Measurements from ENCODE around the gene HSD3B1.
A peak's percentile ranks its signal among the peaks of the same experiment; 100 is the strongest.
"Not testable (repeated sequence)": the region's sequence is repeated elsewhere in the genome, so short reads cannot be mapped to it uniquely, and the experiment has no call there.

HSD3B1 gene

DNA sequence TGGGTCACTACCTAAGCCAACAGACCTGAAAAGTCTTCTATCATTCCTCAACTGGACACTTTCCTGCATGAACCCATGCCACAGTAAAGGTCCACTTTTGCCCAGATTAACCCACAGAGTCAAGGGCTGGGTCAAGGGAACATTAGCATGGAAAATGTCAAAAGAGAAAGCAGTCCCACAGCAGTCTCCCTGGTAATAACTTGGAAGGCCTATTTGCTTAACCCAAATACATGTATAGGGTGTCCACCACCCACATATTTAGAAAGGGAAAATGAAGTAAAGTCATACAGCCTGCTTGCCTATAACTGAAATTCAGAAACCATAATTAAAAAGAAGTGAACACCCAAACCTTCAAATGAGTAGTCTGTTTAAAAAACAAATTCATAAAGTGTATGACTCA is 16.1 kb upstream of the HSD3B1 start:
- no peak for DNase-seq (ENCODE audit: low read depth, low spot score)

GRCh38 chr1:119492763-119493162 is 14.2 kb upstream of the HSD3B1 start:
- no peak for DNase-seq (ENCODE audit: low read depth, low spot score)

DNA sequence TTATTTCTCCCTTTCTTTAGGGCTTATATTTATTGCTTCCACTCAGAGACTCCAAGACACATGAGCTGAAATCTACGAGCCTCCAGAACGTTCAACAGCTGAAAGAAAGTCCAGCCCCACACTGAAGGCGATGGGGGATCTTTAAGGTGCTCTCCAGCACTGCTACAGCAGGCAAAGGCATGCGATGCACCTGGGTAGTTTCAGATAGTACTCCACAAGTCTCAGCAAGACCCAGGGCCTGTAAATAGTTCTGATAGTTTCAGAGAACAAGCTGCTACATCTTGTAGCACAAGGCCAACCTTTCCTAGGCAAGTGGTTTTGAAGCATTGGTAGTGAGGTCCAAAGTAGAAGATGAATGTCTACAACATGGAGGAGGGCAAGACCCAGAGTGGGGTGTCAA is 2.2 kb upstream of the HSD3B1 start:
- DNase-seq (ENCODE audit: low read depth, low spot score), result no peak

DNA sequence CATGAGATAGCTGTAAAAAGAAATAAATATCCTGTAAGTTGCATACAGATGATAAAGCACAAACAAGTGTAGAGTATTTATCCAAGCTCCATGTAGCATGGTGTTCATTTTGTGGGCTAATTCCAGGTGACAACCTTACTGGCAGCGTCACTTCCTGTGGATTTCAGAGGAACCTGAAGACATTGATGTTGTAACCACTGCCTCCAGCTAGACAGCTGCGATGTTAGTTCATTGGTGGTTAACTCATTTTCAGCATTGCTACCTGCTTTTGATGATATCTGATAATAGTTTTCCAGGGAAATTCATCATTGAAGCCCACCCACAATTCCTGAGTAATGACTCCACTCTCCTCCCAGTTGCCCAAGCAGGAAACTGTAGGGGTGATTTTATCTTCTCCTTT is 3.0 kb downstream of the HSD3B1 start:
- no peak for DNase-seq (ENCODE audit: low read depth, low spot score)

DNA sequence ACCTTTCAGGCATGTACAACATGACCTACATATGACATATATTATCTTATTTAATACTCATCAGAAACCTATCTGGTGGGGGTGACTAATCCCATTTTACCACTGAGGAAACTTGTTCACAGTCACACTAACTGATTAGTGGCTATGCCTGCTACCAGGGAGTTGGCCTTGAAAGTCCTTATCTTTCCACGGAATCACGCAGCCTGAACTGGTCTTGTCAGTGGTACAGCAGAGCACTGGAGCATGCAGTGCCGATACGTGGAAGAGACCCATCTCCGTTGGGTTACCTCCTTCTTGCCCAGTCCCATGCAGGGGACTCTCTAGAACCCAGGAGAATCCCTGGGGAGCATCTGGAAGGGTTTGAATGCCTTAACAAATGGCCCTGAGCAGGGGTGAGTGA is 8.2 kb downstream of the HSD3B1 start:
- DNase-seq (ENCODE audit: low read depth, low spot score), result no peak

- no peak for DNase-seq (ENCODE audit: low read depth, low spot score)
Observed at GRCh38 chr1:119516247-119516646, 9.2 kb downstream of the HSD3B1 start.

DNA sequence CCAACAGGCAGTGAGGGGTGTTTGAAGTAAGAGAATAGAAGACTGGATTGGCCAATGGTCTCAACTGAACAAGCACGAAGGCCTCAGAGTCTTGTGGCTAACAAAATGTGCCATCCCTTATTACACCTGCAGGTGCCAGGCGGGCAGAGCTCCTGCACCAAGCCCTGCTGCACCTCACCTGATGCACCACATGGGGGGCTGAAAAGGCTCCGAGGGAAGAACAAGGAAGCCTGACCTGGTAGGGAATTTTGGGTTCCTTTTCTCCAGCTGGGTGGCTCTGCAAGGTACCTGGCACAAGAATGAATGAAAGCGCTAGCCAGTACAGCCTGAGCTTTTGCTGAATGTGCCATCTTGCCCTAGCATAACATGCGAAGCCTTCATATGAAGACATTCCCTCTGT is 9.7 kb downstream of the HSD3B1 start:
- no peak for DNase-seq (ENCODE audit: low read depth, low spot score)

DNA sequence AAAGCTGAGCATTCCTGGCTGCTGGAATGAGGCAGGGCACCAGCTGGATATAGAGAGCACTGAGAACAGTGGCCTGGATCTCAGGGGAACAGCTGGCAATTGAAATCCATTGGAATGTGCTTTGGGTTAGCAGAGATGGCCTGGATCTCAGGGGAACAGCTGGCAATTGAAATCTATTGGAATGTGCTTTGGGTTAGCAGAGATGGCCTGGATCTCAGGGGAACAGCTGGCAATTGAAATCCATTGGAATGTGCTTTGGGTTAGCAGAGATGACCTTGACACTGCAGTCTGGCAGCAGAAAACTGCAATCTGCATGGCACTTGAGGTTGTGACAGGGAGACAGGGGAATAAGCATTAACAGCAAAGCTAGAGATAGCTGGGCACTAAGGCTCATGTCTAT is 10.7 kb downstream of the HSD3B1 start:
- not testable (repeated sequence) for DNase-seq (ENCODE audit: low read depth, low spot score)

GRCh38 chr1:119531606-119532323 is 24.8 kb downstream of the HSD3B1 start:
- DNase-seq (ENCODE audit: low read depth, low spot score), result no peak

DNA sequence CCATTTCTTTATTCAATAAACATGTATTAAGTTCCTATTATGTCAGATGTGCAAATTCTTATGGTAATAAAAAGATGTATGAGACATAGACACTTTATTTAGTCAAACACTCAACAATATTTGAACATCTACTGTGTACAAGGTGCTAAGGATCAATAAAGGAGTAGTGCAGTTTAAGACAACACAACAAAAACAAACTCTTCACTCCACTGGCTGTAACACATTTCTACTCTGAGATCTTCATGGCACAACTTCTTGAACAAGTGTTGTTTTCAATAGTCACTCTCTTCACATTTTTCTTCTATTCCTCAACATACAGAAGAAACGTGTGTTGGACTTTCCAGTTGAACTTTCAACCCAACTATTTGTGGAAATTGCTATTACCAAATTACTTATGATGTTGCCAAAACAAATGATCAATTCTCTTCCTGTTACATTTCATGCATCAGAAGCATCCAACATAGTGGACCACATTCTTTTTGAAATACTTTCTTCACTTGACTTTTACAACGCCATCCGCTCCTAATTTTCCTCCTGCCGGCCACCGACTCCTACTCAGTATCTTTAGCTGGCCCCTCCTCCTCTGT is 25.4 kb downstream of the HSD3B1 start:
- DNase-seq (ENCODE audit: low read depth, low spot score), result no peak

- DNase-seq (ENCODE audit: low read depth, low spot score), result no peak
Observed at GRCh38 chr1:119535381-119535780, 28.4 kb downstream of the HSD3B1 start.

DNA sequence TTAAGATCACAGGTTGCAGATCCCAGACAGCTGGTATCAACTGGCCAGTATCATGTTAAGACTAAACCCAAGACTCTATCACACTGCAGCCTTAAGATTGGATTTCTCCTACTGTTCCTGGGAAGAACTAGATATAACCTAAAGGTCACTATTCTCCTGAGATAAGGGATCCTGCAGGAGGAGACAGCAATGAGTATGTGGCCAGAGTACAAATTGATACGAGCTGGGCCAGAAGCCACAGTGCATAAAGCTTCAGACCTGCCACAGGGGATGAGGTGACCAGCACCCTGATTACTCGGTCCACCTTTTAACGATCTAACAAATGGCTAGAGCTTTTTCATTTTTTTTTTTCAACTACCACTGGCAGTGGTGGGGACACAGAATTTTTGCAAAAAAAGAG is 31.0 kb downstream of the HSD3B1 start:
- DNase-seq (ENCODE audit: low read depth, low spot score), result no peak

- no peak for DNase-seq (ENCODE audit: low read depth, low spot score)
Observed at GRCh38 chr1:119539636-119540035, 32.6 kb downstream of the HSD3B1 start.

- no peak for DNase-seq (ENCODE audit: low read depth, low spot score)
Observed at GRCh38 chr1:119541389-119541788, 34.4 kb downstream of the HSD3B1 start.

GRCh38 chr1:119542492-119542946 is 35.5 kb downstream of the HSD3B1 start:
- DNase-seq (ENCODE audit: low read depth, low spot score), result no peak

DNA sequence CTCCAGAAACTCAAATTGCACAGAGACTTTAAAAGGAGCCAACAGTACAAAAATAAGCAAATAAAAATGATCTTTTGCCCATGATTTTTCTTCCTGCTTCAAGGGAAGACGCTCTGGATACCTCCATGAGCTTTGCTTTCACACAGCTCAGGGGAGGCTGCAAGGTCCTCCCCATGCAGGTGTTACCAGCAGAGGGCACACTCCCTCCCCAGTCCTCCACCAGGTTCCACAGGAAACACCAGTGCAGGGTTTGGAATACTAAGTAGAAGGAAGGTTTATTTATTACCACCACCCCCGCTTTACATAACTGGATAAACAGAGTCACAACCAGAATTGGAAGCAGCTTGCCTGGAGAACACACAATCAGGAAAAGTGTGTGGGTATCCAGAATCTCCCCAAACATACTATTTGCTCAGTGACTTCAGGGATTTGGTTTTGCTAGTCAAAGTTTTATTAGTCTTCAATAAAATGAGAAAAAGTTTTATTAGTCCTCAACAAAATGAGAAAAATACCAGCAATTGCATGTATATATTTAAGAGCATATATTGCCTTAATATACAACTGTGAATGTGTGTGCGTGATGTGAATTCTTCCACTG is 37.3 kb downstream of the HSD3B1 start:
- no peak for DNase-seq (ENCODE audit: low read depth, low spot score)

DNA sequence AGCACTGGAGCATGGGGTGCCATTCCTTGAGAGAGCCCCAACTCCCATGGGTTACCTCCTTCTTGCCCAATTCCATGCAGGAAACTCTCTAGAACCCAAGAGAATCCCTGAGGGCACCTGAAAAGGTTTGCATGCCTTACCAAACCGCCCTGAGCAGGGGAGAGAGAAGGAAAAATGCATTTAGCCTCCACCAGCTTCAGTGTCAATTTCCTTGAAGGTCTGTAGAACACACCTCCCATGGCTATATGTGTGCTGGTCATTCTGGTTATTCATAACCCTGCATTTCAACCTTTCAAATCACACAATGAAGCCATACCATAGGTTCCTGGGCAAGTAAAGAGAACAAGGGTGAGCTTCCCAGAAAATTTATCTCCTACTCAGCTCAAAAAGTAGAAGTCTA is 39.6 kb downstream of the HSD3B1 start:
- DNase-seq (ENCODE audit: low read depth, low spot score), result no peak

DNA sequence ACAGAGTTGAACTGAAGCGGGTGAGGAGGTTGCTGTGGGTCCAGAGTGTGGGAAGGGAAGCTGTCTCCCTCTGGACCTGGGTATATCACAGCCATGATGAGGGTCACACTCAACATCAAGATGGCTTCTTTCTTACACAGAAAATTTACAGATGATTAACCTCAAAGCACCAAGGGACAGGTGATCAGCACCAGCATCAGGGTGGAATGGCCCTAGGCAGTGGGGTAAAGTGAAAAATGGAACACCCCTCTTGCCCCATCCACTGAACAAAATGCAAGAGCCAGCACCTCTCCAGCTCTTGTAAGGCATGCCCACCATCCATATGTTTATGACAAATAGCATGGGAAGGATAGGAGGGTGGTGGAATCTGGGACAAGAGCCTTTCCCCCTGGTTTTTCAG is 40.3 kb downstream of the HSD3B1 start:
- DNase-seq (ENCODE audit: low read depth, low spot score), result no peak

GRCh38 chr1:119547805-119548204 is 40.8 kb downstream of the HSD3B1 start:
- DNase-seq (ENCODE audit: low read depth, low spot score), result no peak

DNA sequence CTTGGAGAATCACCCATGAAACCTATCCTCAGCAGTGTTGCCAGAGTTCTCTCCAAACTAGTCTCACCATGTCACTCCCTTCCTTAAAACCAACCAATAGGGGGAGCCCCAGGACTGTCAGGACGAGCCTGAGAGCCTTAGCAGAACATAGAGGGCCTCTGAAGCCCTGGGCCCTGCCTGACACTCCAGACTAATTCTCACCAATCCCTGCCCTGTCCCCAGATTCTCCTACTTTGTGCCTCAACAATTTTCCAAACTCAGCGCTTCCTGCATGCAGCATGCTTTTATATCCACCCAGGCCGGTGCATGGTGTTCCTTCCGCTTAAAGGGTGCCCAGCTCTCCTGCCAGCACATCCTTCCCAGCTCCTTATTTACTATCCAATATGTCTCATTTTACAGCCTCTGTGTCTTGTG is 42.7 kb downstream of the HSD3B1 start:
- peak; percentile 13 for DNase-seq (ENCODE audit: low read depth, low spot score)

DNA sequence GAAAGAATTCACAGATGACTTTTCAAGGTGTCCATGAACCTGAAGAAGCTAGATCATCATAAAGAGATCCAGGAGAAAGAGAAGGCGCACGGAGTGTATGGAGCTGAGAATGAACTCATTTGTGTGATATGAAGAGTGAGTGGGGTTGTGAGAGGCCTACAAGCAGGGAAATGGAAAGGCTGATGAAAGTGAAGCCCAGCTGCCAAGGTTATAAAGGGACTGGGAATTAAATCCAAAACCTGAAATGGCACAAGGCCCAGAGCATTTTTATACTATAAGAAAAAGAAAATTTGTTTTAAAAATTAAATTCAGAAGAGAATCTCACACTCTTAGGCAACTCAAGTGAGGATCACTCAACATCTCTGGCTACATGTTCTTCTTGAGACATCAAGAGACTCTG is 43.4 kb downstream of the HSD3B1 start:
- no peak for DNase-seq (ENCODE audit: low read depth, low spot score)

DNA sequence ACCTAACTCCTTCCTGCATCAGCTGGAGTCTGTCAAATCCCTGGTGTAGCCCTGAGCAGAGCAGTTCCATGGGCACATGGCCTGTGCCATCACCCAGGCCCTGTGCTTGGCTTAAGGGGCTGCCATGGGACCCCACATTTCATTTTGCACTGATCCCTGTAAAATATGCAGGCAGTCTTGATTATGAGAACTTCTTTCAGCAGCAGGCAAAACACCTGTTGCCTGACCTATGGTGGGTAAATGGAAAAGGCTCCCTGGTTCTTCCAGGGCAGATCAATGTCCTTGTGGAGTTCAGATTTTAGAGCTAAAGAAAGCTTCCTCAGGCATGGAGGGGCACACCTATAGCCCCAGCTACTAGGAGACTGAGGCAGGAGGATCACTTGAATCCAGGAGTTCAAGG is 44.2 kb downstream of the HSD3B1 start:
- no peak for DNase-seq (ENCODE audit: low read depth, low spot score)

DNA sequence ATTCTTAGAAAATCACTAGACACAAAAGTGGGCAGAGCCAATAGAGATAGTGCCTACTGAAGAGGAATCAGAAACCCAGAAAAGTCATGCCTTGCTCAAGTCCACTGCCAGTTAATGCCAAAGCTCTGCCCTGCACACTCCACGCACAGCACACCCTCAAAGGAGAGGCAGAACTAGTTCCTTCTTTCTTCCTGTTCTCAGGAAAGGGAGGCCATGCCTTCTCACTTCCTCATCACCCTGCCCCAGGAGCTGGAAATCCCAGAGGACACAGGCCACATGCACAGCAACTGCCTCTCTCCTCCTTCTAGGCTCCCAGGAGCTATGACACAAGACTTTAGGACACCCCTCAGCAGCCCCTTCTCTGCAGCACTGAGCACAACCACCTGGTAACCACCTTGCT is 45.6 kb downstream of the HSD3B1 start:
- not testable (repeated sequence) for DNase-seq (ENCODE audit: low read depth, low spot score)

Data from brain pericyte (primary cell).